CD4-positive, alpha-beta T cell treated with Interleukin-4 for 4 hours (primary cell): ENCODE data around the gene USP47.
A peak's percentile ranks its signal among the peaks of the same experiment; 100 is the strongest.

Source experiments
- DNase-seq: peaks from one replicate; pipeline ENCODE4 v3.0.0-alpha.2; 2020

Gene USP47

GRCh38 chr11:11985016-11985715 lies 143.4 kb downstream of the USP47 start:
- DNase-seq = no peak

GRCh38 chr11:11985954-11986949 lies 144.5 kb downstream of the USP47 start:
- no peak for DNase-seq

DNA sequence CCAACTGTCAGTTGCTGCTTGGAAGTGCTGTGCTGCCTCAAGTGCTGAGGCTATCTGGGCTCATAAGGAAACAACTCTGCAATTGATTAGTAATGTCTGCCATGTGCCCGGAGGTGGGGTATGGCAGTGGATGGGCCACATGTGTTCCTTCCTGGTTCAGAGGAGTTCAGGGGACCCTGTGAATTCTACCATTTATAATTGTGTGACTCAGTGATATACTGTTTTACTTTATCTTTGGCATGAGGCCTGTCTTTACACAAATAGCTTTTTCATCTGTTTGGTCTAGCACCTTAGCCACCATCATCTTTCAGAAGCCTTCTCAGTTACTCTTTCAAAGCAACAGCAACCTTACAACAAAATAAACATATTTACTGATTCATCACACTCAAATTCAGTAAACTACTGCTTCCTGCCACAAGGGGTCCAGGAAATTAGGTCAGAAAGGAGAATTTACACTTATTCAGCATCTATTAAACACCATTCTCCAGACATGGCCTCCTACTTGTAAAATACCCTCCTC lies 145.8 kb downstream of the USP47 start:
- peak; percentile 41 for DNase-seq

GRCh38 chr11:11988099-11988651 lies 146.4 kb downstream of the USP47 start:
- no peak for DNase-seq

DNA sequence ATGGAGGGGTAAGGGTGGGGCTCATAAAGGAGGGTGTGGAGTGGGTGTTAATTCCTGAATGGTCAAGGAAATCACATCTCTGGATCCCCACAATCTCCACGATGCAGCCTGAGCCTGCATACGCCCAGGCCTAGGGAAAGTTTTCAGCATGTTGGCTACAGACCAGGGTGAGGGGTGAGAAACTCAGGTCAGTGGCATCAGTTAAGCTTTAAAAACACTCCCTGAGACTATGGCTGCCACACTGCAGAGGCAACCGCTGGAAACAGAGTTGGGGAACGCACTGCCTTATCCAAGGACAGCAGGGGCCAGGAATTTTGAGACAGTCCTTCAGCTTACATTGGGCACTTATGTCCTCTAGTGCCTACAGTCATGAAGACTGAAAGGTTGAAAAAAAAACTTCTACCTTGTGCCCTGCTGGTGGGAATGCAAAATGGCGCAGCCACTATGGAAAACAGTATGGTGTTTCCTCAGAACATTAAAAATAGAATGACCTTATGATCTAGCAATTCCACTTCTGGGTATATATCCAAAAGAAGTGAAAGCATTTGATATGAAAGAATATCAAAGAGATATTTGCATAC lies 147.0 kb downstream of the USP47 start:
- DNase-seq = no peak

DNA sequence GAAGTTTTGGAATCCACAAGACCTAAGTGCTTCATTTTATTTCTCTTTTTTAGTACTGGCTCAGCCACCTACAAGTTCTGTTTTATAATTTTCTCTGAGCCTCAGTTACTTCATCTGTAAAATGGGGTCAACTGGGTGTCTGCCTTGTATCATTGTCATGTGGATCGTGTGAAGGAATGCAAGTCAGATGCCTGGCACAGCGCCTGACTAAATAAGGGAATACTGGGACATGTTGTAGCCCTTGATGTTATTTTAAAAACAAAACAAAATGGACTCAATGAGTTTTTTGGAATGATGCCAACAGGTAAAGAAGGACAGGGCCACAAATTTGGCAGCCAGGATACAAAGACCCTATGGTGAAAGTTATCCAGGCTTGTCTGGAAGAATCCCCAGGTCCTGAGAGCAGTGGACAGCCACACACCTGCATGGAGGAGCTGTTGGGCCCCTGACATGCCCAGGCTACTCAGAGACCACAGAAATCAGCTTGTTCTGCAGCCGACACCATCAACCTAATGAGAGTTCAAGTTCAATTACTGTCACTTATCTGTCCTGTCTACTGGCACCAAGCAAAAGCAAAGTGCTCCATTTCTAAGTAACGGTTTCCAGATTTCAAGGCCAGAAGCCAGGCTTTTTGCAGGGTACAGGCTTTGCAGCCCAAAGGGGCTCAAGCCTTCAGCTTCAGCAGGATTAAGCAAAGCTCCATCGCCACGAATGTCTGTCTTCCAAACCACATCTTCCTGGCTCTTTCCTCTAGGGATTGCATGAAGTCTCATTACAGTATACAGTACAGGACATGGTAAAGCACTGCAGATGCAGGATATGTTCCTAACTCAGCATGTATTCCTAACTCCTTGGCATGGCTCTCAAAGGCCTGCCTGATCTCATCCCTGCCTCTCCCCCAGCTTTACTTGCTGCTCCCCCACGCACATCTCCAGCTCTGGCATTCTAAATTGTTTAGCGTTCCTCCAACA lies 148.3 kb downstream of the USP47 start:
- DNase-seq = no peak

DNA sequence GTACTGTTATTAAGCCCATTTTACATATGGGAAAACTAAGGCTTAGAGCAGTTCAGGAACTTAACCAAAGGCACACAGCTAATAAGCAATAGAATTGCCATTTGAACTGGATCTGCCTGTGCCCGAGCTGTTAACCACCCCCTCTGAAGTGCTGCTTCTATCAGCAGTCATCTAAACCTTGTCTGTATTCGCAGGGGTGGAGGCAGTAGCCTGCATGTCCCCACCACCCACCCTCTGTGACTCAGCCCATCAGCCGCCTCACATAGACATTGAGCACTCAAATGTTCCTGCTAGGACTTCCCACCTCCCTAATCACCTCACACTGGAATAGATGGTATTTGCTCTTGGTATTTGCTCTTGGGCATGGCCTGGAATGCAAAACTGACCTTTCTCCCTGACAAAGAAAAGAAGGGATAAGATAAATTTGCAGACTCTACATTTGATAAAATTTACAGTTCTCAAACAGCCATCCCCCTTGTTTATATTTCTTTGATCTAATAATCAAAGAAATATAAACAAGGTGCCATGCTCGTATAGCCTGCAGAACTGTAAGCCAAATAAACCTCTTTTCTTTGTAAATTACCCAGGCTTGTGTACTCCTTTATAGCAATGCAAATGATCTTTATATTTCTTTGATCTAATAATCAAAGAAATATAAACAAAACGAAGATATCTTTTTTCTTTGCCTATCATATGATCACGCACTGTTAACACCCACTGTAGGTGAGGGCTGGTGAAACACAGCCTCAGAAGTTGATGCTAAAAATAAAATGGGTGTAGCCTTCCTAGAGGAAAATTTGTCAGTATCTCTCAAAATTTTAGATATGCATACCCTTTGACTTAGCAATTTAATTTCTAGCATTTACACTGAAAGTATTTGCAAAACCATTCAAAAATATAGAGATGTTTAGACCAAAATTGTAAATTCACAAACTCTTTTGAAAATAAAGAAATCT lies 150.8 kb downstream of the USP47 start:
- no peak for DNase-seq

- DNase-seq = no peak
Observed at GRCh38 chr11:11993839-11994238, 152.1 kb downstream of the USP47 start.

- peak; percentile 37 for DNase-seq
Observed at GRCh38 chr11:11995601-11996000, 153.8 kb downstream of the USP47 start.

DNA sequence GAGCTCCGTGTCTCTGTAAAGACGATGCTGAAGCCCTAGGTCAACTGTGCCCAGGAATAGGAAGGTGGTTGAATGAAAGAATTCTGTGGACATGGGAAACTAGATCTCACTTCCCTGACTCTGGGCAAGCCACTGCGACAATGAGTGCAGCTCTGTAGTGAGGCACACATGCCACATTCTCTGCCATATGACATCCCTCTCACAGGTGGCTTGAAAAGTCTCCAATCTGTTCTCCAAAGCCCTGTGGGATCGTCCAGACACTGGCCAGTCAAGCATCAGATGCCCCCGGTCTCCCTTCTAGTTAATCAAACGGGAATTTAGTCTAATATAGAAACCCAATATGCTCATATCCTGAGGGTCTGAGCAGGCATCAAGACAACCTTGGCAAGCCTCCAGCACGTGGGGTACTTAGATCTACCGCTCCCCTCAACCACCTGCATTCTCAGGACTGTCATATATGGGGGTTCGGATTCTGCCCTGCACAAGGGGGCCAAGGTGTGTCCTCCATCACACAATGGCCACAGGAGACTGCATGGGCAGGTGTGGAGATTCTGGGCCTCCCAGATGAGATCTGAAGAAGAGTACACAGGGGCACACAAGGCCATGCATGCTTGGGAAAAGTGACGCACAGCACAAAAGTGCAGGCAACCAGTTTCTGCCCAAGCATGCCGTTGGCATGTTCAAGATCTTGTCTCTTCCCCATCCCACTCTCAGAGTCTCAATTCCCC lies 154.7 kb downstream of the USP47 start:
- no peak for DNase-seq

DNA sequence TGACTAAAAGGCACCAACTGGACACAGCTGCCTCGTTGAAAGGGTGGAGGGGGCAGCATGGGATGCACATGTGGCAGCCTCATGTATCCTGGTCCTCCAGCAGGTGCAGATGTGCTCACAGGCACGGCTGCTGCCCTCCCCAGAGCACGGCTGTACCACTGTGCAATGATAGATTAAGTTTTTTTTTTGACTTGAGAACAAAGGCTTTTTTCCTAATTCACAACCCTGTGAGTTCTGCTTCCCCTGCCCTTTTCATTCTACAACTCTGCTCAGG lies 155.2 kb downstream of the USP47 start:
- no peak for DNase-seq

DNA sequence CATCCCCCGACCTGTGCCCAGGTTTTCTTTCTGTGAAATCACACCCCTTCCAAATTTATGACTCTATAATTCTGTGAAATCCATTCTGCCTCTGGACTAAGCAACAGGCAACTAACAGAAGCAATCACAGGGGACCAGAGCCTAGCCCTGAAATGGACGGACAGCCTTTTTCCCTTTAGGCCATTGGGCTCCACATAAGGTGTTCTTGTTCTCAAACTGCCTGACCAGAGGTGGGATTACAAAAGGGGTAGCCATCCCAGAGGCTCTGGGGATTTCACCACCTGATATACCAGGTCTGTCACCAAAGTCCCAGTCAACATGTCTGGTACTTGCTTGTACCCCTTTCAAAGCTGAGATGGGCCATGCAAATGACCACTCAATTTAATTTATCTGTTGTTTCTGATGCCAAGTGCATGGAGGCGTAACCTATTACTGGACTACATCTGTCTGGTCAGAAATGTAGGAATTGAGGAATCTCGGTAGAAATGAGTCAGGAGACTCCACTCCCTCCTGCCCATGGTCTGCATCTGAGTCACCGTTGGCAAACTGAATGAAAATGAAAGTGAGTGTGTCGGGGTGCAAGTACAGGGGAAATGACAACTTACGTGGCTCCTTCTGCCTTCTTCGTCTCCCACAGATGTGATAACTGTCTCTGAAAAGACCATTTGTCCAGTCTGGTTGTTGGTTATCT lies 156.5 kb downstream of the USP47 start:
- DNase-seq = peak; percentile 16

GRCh38 chr11:12001186-12001585 lies 159.4 kb downstream of the USP47 start:
- no peak for DNase-seq

GRCh38 chr11:12003336-12003735 lies 161.6 kb downstream of the USP47 start:
- DNase-seq = no peak

DNA sequence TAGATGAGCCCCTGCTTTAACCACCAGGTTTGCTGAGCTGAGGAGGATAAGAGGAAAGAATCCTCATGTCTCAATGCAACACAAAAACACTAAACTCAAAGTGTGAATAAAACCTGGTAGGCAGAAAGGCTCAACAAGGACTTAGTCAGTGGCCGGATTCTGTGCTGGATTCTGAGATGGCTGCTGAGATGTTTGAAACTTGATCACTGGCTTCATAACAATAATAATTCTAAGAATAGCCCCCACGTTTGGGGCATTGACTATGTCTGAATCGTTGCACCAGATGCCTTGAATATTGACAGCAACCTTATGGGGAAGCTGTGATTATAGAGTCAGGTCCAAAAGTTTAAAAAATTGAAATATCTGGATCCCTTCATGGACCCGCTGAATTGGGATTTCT lies 162.0 kb downstream of the USP47 start:
- DNase-seq = no peak

GRCh38 chr11:12005061-12005460 lies 163.3 kb downstream of the USP47 start:
- no peak for DNase-seq

GRCh38 chr11:12005476-12005875 lies 163.7 kb downstream of the USP47 start:
- DNase-seq = no peak

GRCh38 chr11:12006552-12007229 lies 164.9 kb downstream of the USP47 start:
- DNase-seq = no peak

DNA sequence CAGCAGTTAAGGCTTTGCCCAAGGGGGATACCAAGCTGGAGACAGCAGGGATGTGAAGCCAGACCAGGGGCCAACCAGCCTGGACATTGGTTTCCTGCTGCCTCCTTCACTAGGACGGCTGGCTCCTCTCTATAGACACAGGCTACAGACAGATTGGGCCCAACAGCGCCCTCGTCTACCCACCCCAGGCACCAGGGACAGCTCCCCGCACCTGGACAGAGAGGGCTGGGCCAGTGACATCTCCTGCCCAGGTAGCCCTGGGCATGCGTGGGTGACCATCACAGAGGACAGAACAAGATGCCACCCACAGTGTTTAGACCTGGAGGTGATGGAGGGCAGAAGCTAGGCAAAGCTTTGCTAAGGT lies 165.4 kb downstream of the USP47 start:
- no peak for DNase-seq
